NCI-H345 treated with DMSO at 0.1 percent for 48 hours (cell line): ENCODE measurements around the gene SMARCD2.

Source experiments
- DNase-seq: peaks from one replicate; lab custom pipeline; 2025; ENCODE audit not compliant: unreplicated experiment; lab: John Stamatoyannopoulos, UW

Gene SMARCD2

GRCh38 chr17:63833026-63833740 lies 9.3 kb downstream of the SMARCD2 start:
- DNase-seq, result no peak

DNA sequence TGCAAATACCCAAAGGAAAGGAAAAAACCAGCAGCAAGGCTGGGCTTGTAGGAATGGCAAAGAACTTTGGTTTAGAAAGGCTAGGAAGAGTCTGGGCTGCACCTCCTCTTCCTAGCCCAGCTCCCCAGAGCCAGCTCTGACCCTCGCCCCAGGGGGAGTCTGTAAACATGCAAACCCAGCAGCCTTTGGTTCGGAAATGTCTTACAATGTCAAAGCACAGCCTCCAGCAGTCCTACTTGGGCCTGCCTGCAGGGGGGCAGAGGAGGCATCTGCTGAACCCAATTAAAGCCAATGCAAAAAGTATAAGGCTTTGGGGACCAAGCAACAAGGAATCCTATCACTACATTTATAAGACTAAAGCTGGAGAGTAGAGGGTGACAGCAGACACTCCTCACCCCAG lies 10.0 kb downstream of the SMARCD2 start:
- no peak for DNase-seq

GRCh38 chr17:63832014-63832413 lies 10.5 kb downstream of the SMARCD2 start:
- DNase-seq, result no peak

- DNase-seq, result no peak
These were observed 11.0 kb downstream of the SMARCD2 start for GRCh38 chr17:63831505-63831904.

DNA sequence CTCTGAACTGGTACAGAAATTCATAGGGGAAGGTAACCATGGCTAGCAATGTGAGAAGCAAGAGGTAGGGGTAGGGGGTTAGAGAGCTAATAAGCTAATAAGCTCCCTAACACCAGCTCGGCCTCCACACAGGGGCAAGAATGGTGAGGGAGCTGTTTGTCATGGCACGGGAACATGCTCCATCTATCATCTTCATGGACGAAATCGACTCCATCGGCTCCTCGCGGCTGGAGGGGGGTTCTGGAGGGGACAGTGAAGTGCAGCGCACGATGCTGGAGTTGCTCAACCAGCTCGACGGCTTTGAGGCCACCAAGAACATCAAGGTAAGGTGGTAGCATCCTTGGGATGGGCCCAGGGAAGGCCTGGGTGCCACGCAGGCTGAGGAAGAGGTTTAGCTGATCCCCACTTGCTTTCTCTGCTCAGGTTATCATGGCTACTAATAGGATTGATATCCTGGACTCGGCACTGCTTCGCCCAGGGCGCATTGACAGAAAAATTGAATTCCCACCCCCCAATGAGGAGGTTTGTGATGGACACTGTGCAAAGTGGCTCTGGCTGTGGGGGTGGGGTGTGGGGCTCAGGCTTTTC lies 11.5 kb downstream of the SMARCD2 start:
- no peak for DNase-seq

- no peak for DNase-seq
These were observed 12.2 kb downstream of the SMARCD2 start for GRCh38 chr17:63830278-63830677.

DNA sequence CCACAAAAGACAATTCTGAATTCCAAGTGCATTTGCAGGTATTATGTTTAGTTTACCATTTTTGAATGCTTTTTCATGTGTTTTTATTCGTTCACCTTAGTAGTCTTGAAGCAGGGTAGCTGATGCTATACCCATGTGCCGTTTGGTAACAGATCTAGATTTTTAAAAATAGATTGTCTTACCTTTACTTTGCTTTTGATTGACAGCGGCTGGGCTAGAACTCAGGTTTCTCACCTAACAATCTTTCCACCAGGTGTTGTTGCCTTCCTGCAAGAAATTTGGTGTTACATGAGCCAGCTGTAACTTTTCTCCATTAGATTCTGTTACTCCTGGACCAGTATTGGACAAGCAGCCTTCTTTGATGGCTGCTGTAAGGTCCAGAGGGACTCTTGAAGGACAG lies 13.5 kb downstream of the SMARCD2 start:
- no peak for DNase-seq

GRCh38 chr17:63827801-63828221 lies 14.7 kb downstream of the SMARCD2 start:
- DNase-seq, result no peak

GRCh38 chr17:63827002-63827800 lies 15.3 kb downstream of the SMARCD2 start, which contains the start of the genes FTSJ3 and PSMC5:
Gene FTSJ3, minus strand, starts transcription at chr17:63827663. Its CDS starts 761 bp downstream, at chr17:63826902.
Gene PSMC5, plus strand, starts transcription at chr17:63827431. Its CDS starts 60 bp downstream, at chr17:63827491.
- peak; percentile 89 for DNase-seq

- DNase-seq, result no peak
These were observed 15.9 kb downstream of the SMARCD2 start for GRCh38 chr17:63826468-63827001.

DNA sequence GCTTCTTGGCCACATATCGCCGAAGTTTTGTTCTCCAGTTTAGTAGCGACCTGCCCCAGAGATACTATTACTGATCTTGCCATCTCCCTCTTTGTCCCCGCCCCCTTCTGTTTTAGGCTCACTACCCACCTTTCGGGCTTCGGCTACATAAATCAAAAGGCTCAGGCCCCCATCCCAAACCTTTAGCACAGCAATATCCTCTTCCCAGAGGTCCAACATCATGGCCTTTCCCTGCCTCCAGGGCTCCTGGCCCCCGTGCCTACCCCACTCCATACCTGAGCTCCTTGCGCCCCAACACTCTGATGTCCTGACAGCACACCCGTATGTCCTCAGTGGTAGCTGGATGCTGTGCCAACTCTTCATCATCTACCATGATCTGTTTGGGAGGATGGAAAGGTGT lies 18.1 kb downstream of the SMARCD2 start:
- no peak for DNase-seq

DNA sequence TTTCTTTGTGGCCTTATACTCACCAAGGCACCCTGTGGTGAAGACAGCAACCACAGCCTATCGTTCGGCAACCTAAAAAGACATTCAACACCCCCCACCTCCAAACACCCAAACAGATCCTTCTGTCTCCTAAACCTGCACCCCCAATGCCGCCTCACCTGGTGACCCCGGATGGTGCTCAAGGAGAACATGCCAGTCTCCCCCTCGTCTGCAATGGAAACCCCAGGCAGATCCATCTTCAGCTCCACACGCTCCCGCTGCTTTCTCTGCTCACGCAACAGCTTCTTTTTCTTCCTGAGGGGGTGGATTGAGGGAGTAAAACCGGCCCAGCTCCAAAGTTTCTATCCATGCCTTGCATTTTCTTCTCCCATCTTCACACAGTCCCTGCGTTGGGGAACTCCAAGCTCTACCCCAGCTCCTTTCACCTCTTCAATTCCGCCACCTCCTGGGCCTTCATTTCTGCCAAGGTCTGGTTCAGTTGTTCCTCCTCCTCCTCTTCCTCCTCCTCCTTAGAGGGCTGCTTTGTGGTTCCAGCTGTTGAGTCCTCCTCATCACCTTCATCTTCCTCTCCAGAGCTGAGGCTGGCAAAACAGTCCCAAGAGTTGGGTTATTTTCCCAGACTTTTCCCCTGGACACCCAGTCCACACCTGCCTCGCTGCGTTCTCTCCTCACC lies 18.7 kb downstream of the SMARCD2 start:
- DNase-seq, result no peak

DNA sequence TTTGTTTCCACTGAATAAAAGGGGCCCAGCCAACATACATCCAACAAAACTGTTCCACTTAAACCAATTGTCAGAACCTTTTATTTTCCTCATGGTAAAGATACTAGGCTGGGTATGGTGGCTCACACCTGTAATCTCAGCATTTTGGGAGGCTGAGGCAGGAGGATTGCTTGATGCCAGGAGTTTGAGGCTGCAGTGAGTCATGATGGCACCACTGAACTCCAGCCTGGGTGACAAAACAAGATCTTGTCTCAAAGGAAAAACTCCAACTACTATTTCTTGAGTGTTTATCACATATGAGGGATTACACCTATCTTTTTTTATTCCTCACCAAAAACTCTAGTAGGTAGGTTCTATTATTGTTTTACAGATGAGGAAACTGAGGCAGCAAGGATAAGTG lies 19.9 kb downstream of the SMARCD2 start:
- DNase-seq, result no peak

GRCh38 chr17:63821804-63822203 lies 20.7 kb downstream of the SMARCD2 start:
- DNase-seq, result no peak

GRCh38 chr17:63820963-63821561 lies 21.4 kb downstream of the SMARCD2 start:
- DNase-seq, result no peak

DNA sequence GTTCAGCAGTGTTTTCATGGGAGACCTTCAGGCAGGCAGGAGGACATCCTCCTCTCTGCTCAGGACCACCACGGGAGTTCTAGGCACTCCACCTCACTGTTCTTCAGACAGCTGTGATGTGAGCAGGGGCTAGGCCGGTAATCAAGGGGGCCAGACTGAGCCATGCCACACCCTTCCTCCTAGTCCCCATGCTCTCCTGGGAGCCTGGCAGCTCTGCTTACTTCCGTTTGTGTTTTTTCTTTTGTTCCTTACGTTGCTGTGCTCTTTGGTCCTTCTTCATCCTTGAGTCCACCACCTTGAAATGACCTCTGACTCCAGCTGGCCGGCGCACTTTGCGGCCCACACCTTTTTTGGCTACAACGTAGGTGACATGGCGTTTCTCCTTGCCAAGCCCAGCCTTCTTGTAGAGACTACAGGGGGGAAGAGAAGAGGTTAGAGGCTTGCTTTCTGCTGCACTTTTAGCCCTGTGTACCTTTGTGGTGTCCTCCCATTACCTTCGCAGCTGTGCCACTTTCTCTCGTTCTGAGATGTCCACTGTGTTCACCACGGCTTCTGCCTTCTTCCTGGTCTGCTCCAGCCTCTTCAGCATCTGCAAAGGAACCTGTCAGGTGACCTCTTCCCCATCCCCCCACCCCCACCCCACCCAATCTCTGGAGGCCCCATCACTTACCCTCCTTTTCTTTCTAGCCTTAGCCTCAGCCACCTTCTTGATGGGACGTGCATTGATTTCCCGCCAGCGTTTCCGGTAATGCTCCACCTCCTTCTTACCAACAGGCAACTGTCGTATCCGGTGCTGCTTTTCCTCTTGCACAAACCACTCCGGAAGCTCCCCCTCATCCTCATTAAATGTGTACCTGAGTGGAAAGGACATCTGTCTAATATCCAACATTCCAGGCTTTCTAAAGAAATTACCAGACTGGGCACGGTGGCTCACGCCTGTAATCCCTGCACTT lies 22.6 kb downstream of the SMARCD2 start:
- DNase-seq, result no peak

DNA sequence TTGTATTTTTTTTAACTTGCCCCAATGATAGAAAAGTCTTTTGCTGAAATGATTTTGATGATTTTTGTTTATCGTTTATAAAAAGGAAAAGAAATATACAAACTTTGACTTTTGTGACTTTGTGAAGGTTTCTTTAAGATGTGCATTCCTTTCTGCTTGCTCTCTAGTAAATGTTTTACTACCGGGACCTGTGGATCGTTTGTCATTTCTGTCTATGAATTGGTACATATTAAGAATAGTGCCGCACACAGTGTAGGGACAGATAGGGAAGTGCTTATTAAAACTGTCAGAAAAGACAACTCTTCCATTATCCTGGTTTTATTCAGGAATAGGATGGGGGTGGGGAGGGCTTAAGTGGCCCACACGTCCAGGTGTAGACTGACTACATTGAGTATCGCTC lies 23.4 kb downstream of the SMARCD2 start:
- no peak for DNase-seq

DNA sequence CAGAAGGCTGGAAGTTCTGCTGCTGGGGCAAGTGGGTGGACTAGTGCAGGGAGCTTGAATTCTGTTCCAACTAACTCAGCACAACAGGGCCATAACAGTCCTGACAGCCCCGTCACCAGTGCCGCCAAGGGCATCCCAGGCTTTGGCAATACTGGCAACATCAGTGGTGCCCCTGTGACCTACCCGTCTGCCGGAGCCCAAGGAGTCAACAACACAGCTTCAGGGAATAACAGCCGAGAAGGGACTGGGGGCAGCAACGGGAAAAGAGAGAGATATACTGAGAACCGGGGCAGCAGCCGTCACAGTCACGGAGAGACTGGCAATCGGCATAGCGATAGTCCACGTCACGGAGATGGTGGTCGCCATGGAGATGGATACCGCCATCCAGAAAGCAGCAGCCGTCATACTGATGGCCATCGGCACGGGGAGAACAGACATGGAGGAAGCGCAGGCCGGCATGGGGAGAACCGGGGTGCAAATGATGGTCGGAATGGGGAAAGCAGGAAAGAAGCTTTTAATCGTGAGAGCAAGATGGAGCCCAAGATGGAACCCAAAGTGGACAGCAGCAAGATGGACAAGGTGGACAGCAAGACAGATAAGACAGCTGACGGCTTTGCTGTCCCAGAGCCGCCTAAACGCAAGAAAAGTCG lies 24.6 kb downstream of the SMARCD2 start:
- DNase-seq, result no peak

GRCh38 chr17:63816669-63817068 lies 25.8 kb downstream of the SMARCD2 start:
- no peak for DNase-seq
